GM10248 (cell line): ENCODE data around the gene TMEM80.
"Not testable (repeated sequence)": the region's sequence is repeated elsewhere in the genome, so short reads cannot be mapped to it uniquely, and the experiment has no call there.

Source experiments
- CTCF ChIA-PET: fragments of 300-600 bp; sonication (Branson Sonifier 250); formaldehyde crosslinking; extraction: SDS; loops from one replicate; lab custom pipeline; 2021; ENCODE audit warnings: antibody characterized with exemption; lab: Yijun Ruan, JAX
- POLR2A ChIA-PET: fragments of 350-650 bp; sonication (Branson Sonifier 250); formaldehyde crosslinking; extraction: SDS; loops from one replicate; lab custom pipeline; 2020; ENCODE audit warnings: antibody characterized with exemption; lab: Yijun Ruan, JAX
- DNase-seq: peaks from one replicate; pipeline ENCODE4 v3.0.0; 2012; ENCODE audit errors: extremely low spot score
- CTCF ChIP-seq: IDR thresholded peaks from 2 replicates; pipeline ENCODE4 v1.5.1; 2012; ENCODE audit warnings: mild to moderate bottlenecking, low read depth; ENCODE audit errors: extremely low read depth, missing control alignments, control extremely low read depth

Gene TMEM80

GRCh38 chr11:689625-690024 is 6.0 kb upstream of the TMEM80 start:
- no peak for DNase-seq
- no peak for TF ChIP-seq CTCF
- ChIA-PET CTCF (interaction anchor here (1.7 kb wide), 1 partner anchor 33 kb away, joined by 4 read pairs; no protein-coding TSS in a partner anchor), POLR2A (no interaction called here)

- CTCF ChIA-PET = interaction anchor here (1.5 to 1.7 kb wide), 2 partner anchors 16 to 32 kb away, joined by 3 to 4 read pairs; no protein-coding TSS in a partner anchor
- DNase-seq, POLR2A ChIA-PET: not testable (repeated sequence)
Observed at GRCh38 chr11:690244-690643, 5.4 kb upstream of the TMEM80 start.

GRCh38 chr11:690738-691633 is 4.6 kb upstream of the TMEM80 start:
- ChIA-PET POLR2A (no interaction called here), CTCF (interaction anchor here (1.3 to 1.7 kb wide), 3 partner anchors 17 to 33 kb away, joined by 3 to 4 read pairs (median 3); no protein-coding TSS in a partner anchor)
- DNase-seq = no peak
- no peak for TF ChIP-seq CTCF

GRCh38 chr11:691710-692590 is 3.7 kb upstream of the TMEM80 start:
- no peak for TF ChIP-seq CTCF
- POLR2A ChIA-PET = no interaction called here
- no peak for DNase-seq
- CTCF ChIA-PET = interaction anchor here (1.3 to 2.3 kb wide), 3 partner anchors 12 to 32 kb away, joined by 3 to 9 read pairs (median 3); no protein-coding TSS in a partner anchor

GRCh38 chr11:692824-693414 is 2.7 kb upstream of the TMEM80 start:
- ChIA-PET POLR2A (no interaction called here), CTCF (interaction anchor here (1.0 to 2.3 kb wide), 3 partner anchors 10 to 33 kb away, joined by 3 to 9 read pairs (median 4); no protein-coding TSS in a partner anchor)
- DNase-seq = no peak
- TF ChIP-seq CTCF = no peak

GRCh38 chr11:693415-693831 is 2.2 kb upstream of the TMEM80 start:
- ChIA-PET CTCF (interaction anchor here (1.0 to 5.4 kb wide), 4 partner anchors 11 to 33 kb away, joined by 3 to 47 read pairs (median 6); no protein-coding TSS in a partner anchor), POLR2A (interaction anchor here (0.6 kb wide), 1 partner anchor 52 kb away, joined by 6 read pairs; no protein-coding TSS in a partner anchor)
- TF ChIP-seq CTCF = no peak
- no peak for DNase-seq
